IPS-18c (cell line): ENCODE data around the gene CBL.

Experiments used
- H3K4me3 ChIP-seq: 2 replicates; pipeline ENCODE4 v1.7.0; 2013; ENCODE audit warnings: low read depth, mild to moderate bottlenecking, low read length, moderate library complexity; ENCODE audit not compliant: insufficient read depth
- H3K9me3 ChIP-seq: one replicate; pipeline ENCODE4 v1.6.1; 2013; ENCODE audit warnings: mild to moderate bottlenecking, low read length, moderate library complexity; ENCODE audit not compliant: control insufficient read depth, insufficient read depth

Gene CBL

GRCh38 chr11:119285431-119285830 is 79.3 kb downstream of the CBL start:
- H3K9me3 ChIP-seq: peaks cover 4% of the 10 kb centered on the region
- H3K4me3 ChIP-seq: no peak overlapping the region

GRCh38 chr11:119288219-119288618 is 82.1 kb downstream of the CBL start:
- Histone ChIP-seq H3K4me3 (no peak overlapping the region), H3K9me3 (peaks cover 4% of the 10 kb centered on the region)

- Histone ChIP-seq H3K4me3 (no peak overlapping the region), H3K9me3 (peaks cover 4% of the 10 kb centered on the region)
Measured at GRCh38 chr11:119290894-119291497, 84.9 kb downstream of the CBL start.

- peaks cover 4% of the 10 kb centered on the region for H3K9me3 ChIP-seq
- no peak overlapping the region for H3K4me3 ChIP-seq
Measured at GRCh38 chr11:119293461-119293860, 87.3 kb downstream of the CBL start.

GRCh38 chr11:119295178-119295577 is 89.0 kb downstream of the CBL start:
- no peak overlapping the region for H3K4me3 ChIP-seq
- H3K9me3 ChIP-seq: peaks cover 2% of the 10 kb centered on the region

GRCh38 chr11:119297938-119298337 is 91.8 kb downstream of the CBL start:
- no peak overlapping the region for H3K4me3 ChIP-seq

GRCh38 chr11:119298726-119299125 is 92.6 kb downstream of the CBL start:
- no peaks in the 10 kb centered on the region for H3K9me3 ChIP-seq
- no peak overlapping the region for H3K4me3 ChIP-seq

More at GRCh38 chr11:119297938-119298337, 91.8 kb downstream of the CBL start:
- H3K9me3 ChIP-seq: no peaks in the 10 kb centered on the region

GRCh38 chr11:119299416-119299815 is 93.3 kb downstream of the CBL start:
- Histone ChIP-seq H3K4me3 (no peak overlapping the region), H3K9me3 (no peaks in the 10 kb centered on the region)

- Histone ChIP-seq H3K4me3 (no peak overlapping the region), H3K9me3 (no peaks in the 10 kb centered on the region)
Measured at GRCh38 chr11:119300198-119300964, 94.2 kb downstream of the CBL start.

- Histone ChIP-seq H3K9me3 (no peaks in the 10 kb centered on the region), H3K4me3 (no peak overlapping the region)
Measured at GRCh38 chr11:119303227-119303718, 97.1 kb downstream of the CBL start.

- Histone ChIP-seq H3K4me3 (no peak overlapping the region), H3K9me3 (no peaks in the 10 kb centered on the region)
Measured at GRCh38 chr11:119305556-119306372, 99.6 kb downstream of the CBL start.

GRCh38 chr11:119306373-119306890 is 100.3 kb downstream of the CBL start:
- no peaks in the 10 kb centered on the region for H3K9me3 ChIP-seq
- no peak overlapping the region for H3K4me3 ChIP-seq

- Histone ChIP-seq H3K9me3 (no peaks in the 10 kb centered on the region), H3K4me3 (no peak overlapping the region)
Measured at GRCh38 chr11:119307219-119307618, 101.1 kb downstream of the CBL start.

- Histone ChIP-seq H3K9me3 (no peaks in the 10 kb centered on the region), H3K4me3 (no peak overlapping the region)
Measured at GRCh38 chr11:119307974-119308373, 101.8 kb downstream of the CBL start.

- no peaks in the 10 kb centered on the region for H3K9me3 ChIP-seq
- H3K4me3 ChIP-seq: no peak overlapping the region
Measured at GRCh38 chr11:119309411-119309810, 103.3 kb downstream of the CBL start.

GRCh38 chr11:119309953-119310681 is 104.0 kb downstream of the CBL start:
- H3K9me3 ChIP-seq: no peaks in the 10 kb centered on the region
- no peak overlapping the region for H3K4me3 ChIP-seq

- no peaks in the 10 kb centered on the region for H3K9me3 ChIP-seq
- H3K4me3 ChIP-seq: no peak overlapping the region
Measured at GRCh38 chr11:119310682-119311052, 104.5 kb downstream of the CBL start.
